Inferior parietal cortex (tissue), 1 donor: Measurements from ENCODE around the gene EEF1A2.

Experiments
- DNase-seq: peaks from one replicate; pipeline ENCODE4 v3.0.0-alpha.2; 2016; ENCODE audit errors: extremely low spot score

Gene EEF1A2

DNA sequence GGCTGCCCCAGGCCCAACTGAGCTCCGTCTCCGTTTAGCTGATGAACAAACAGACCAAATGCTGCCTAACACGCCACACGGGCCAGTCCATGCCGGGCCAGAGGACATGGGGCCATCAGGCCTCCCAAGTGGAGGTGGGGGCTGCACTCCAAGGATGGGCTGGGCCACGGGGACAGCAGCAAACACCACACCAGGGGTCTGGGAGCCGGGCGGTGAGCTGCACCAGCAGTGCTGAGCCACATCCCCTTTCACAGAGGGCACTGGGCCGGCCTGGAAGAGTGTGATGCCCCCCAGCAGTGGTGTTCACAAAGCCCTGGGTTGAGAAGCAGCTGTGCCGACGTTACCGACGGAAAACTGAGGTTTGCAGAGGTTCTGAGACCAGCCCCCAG is 29.2 kb downstream of the EEF1A2 start:
- DNase-seq, result no peak

DNA sequence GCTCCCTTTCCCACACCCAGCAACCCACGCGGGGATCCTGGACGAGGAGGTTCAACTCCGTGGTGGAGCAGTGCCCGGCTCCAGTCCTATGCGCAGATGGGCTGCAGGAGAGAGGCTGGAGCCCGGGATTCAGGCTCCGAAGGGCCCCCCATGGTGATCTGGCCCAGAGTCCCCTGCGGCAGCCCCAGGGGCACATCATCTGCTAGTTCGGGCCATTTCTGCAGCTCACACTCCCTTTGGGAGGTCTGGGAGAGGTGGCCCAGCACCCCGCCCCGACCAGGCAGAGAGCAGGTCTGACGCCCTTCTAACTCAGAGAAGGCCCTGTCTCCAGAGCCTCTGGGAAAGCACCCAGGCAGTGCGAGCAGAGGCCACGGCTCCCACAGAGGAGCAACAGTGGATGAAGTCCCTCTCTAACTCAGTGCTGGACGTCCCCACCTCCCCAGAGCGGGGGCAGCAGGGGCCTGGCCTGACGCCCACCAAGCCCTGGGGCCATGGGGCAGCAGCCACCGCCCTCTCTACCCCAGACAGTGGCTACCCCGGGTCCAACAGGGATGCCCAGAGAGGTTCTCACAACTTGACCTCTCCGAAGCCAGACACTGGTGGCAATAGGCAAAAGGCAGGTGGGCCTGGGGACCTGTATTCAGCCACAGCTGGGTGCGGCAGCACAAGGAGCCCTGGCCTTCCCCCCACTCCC is 29.7 kb downstream of the EEF1A2 start:
- no peak for DNase-seq

DNA sequence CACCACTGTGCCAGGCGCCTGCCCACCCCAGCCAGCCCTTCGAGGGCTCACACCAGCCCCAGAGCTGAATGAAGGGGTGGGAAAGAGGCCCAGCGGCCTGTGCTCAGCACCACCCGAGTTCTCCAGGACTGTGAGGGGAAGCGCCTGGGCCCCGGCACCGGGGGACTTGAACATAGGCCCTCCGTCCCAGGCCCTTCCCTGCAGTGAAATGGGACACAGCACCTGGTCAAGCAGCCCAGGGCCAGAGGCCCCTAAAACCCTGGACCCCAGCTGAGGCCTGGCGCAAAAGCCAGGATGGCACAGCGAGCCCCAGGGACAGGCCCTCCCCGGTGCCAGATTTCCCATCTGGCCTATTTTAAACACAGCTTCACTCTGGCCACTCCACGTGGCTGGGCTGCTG is 30.5 kb downstream of the EEF1A2 start:
- no peak for DNase-seq

DNA sequence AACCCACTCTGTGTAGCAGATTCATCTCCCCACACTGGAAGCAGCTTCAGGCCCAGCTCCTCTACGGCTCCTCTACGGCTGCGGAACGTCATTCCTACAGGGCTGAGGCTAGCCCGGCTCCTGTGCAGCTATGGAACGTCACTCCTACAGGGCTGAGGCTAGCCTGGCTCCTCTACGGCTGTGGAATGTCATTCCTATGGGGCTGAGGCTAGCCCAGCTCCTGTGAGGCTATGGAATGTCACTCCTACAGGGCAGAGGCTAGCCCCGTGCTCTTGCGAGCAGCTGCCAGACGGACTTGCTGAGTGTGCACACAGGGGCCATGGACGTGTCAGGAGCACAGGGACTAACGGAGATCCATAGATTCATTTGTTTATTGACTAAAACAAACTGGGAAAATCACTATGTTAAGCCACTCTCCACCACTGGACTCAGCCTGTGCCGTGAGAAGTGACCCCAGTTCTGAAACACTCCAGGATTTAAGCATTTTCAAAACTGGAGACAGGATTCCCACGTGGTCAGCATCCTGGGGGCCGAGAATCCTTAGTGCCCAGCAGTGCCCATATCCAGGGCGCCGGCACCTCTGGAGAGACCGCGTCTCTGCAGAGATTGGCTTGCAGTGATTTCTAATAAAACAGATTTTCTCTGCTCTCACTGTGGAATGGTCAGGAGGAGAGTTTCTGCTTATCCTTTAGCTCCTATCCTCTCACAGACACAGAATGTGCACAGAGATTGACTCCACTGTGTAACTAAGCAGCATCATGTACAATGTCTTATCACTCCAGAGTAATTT is 31.4 kb downstream of the EEF1A2 start:
- no peak for DNase-seq

DNA sequence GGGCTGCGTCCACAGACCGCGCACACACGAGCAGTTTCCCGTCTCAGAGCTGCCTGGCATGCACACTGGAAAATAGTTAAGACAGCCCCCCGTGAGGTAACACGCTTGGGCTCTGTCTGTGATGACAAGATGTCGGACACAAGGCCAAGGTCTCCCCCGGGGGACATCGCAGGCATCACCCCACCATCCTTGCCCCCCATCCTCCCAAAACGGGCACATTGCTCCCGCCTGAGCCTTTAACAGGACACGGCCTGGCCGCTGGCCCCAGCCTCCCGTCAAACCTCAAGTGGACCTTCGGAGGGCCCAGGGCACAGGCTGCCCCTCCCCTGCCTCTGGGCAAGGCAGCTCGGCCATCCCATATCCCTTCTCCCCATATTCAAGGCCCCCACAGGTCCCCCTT is 32.0 kb downstream of the EEF1A2 start:
- DNase-seq, result no peak

DNA sequence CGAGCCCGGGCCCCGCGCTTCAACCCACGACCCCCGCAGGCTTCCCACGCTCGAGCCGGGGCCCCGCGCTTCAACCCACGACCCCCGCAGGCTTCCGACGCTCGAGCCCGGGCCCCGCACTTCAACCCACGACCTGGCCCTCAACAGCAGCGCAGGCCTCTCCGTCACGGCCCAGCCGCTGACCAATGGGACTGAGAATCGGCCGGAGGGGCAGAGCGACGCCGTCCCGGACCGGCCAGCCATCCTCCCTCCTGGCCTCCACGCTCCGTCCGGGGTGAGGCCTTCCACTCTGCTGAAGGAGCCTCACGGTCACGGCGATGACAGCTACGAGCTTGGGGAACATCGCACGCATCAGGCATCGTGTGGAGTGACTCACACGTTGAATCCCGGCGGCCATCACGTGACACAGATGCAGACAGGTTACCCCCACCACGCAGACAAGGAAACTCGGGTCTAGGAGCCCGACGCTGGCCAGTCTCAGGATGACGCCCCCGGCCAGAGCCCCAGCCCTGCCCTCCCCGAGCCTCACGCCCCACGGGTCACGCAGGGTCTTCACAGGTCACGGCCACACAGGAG is 32.5 kb downstream of the EEF1A2 start:
- DNase-seq, result no peak

DNA sequence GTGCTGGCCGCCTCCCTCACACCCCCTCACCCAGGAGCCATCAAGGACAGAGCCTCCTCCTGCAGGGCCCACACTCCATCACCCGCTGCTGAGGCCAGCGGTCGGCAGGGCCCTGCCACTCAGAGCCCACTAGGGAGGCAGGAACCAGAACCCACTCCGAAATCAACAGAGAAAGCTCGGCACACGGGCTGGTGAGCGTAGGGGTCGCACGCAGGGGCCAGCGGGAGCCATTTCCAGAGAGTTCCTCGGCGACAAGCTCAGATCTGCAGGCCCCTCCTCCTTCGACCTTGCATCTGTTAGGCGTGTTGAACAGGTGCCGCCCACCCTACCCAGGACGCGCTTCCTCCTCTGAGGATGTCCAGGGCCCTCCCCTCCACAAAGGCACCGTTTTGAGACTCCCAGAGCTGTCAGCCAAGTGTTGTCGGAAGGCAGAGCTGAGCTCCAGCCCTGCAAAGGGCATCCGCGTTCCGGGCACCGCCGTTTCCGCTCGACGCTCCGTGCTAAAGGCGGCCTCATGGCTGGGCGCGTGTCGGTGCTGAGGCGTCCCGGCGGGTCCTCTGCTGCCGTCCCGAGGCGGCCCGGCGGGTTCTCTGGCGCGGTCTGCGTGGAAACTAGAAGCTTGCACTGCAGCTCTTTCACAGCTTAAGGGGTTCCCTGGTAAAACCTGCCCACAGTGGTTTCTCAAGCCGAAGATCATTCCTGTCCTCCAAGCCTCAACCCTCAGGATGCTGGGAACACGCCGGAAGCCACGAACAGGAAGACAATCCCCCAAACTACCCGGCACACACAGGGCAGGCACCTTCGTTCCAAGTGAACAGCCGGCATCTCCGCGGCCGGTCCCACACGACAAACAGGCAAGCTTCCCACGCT is 33.3 kb downstream of the EEF1A2 start:
- no peak for DNase-seq

DNA sequence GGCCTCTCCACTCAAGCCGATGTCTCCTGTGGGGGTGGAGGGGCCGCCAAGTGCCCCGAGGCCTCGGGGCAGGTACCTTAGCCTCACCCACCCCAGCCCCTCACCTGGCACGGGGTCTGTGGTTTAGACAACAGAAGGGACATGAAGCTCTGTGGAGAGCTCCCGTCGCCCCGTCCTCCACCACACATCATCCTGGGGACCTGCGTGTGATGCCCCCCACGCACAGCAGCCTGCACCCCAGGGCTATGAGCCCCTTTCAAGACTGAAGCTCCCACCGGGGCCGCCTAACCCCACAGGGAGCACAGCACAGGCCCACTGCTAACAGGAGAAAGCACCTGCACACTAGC is 34.6 kb downstream of the EEF1A2 start:
- DNase-seq, result no peak

DNA sequence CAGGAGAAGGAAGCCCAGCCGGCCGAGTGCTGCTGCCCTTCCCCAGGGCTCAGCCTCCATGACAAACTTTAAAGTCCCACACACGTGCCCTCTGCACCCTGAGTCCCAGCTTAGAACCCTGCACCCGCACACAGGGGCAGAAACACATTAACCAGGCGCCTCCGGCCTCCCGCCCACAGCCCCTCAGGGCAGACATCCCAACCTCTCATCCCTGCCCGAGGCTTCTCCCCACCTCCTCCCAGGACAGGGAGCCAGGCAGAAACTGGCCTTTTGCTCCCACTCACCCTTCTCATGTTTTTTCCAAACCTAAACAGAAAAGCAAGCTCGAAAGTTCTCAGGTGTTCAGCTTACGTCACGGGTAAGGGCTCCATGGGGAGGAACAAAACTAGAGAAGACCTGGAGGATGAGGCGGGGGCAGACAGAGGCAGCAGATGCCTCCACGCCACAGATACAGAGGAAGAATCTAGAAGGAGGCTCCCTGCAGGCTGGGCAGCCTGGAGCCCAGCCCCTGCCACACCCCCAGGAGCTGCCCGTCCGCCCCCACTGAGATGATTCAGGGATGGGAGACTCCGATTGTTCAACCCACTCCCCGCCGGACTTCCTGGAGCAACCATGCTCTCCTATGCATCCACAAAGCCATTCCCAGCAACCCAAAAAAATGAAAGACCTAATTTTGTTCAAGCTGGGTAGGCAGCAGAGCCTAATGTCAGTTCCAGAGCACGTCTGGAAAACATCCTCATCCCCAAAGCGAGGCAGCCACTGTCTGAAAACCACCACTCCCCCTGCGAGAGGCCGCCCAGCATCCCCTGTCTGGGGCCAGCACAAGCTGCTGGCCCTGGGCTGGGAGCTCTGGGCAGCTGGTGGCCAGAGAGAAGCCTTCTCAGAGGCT is 35.2 kb downstream of the EEF1A2 start:
- DNase-seq, result no peak

DNA sequence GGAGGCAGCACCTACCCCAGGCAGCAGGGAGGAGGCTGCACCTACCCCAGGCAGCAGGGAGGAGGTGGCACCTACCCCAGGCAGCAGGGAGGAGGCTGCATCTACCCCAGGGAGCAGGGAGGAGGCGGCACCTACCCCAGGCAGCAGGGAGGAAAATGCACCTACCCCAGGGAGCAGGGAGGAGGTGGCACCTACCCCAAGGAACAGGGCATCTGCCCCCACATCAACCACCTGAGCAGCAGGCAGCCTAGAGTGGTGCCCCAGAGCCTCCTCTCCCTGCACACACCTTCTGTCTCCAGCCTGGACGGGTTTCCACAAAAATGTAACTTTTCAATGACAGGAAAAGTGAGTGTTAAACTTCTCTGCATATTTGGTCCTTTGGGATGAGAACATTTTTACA is 36.6 kb downstream of the EEF1A2 start:
- no peak for DNase-seq

DNA sequence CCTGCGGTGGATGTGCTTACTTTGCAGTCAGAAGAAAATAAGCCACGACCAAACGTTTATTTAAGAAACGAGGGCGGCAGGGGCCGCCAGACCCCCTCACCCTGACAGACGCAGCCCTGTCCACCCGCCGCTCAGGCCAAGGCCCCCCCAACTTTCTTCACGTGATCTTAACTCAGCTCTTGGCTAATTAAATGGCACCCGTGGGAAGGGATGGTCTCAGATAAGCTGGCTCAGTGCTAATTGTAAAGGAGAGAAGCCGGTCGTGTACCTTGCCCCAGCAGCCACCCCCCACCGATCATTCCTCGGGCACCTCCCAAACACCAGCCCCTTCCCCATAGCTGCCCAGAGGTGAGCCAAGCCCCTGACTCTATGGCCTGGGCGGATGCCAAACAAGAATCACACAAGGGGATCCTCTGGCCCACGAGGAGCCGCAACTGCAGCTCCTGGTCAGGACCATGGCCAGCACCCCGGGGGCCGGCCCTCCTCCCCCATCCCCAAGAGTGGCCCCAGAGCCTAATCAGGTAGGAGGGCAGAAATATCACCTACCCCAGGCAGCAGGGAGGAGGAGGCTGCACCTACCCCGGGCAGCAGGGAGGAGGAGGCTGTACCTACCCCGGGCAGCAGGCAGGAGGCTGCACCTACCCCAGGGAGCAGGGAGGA is 37.6 kb downstream of the EEF1A2 start:
- DNase-seq, result no peak

DNA sequence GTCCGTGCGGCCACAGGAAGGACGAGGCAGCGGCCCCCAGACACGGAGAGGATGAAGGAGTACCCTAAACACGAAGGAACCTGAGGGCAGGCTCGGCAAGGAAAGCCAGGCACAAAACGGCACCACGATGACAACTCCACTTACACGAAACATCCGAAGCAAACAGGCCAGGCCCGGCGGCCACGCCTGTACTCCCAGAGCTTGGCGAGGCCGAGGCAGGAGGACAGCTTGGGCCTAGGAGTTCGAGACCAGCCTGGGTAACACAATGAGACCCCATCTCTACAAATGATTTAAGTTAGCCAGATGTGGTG is 39.9 kb downstream of the EEF1A2 start:
- DNase-seq, result no peak

DNA sequence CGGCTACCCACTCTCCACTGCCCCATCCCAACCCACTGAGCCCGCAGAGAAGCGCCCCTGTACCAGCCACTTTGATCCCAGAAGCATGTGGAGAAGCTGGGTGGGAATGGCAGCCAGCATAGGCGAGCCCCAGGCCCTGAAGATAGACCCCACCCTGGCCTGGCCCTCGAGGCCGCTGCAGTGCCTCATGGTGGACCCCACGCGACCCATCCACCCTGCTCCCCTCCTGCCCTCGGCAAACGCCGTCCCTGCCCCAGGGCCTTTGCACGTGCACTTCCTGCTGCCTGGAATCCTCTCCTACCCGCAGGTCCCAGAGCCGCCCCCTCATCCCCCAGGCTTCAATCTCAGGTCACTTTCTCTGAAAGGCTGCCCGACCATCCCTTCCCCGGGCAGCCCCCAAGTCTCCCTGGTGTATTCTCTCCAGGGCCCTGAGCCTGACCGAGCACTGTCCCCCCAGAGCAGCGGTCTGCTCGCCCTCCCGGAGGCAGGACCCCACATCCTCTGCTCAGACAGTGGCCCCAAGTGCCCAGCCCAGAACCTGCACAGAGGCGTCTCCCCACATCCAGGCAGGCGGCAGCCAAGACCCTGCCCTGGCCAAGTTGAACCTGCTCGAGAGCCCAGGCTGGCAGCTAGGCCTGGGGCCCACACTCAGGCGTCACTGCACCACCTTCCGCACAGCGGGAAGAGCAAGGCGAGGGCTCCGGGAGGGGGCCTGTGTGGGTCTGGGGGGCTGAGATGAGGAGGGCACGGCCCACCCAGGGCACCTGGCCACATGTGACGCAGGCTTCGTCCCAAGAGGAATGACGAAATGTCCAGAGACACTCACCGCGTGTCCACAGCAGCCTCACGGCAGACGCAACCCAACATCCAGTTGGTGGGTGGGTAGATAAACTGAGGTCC is 40.5 kb downstream of the EEF1A2 start:
- DNase-seq, result no peak

DNA sequence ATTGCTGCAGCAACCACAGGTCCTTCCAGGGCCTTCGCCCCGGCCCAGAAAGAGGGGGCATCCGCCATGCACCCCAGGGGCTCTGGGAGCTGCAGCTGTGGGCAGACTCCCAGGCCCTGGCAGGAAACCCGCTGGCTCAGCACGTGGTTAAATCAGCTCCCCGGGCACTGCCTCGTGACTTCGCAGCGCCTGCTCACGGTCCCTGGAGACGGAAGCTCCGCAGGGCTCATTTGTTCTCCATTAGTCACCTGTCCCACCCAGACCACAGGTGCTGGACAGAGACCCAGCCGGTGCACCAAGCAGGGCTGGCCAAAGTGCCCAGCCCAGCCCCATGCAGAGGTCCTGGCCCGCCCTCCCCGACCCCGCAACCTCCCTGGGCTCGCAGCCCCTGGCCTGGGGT is 41.1 kb downstream of the EEF1A2 start:
- DNase-seq, result no peak

DNA sequence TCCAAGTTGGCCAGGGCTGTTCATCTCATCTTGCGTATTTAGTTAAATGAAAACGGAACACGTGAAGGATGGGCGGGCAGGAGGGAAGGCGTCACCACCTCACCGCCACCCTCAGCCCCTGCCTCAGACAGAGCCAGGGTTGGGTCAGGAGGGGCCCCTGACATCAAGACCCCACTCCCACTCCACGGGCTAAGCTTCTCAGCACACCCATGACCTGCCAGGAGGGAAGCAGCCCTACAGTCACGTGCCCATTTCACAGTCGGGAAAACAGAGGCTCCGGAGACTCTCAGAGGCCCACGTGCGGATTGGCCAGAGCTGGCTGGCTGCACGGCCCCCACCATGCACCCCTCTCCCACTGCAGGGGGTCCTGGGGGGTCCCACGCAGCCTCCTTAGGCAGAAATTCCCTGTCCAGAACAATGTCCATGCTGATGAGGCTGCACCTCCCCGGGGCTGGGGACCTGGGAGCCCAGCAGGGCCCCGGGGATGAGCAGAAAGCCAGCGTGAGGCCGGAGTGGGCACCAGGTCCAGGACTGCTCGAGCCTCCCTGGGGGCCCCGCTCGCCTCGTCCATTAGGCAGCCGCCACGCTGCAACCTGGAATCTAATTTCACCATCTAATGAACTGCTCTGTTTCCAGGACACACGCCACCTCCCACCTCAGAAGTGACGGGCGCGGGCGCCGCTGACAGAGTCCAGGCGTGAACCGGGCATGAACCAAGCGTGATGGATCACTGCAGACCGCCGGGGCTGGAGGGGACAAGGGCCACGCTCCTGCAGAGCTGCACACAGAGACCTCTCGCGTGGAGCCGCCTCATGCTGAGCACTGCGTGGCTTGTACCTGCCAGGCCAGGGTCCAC is 42.2 kb downstream of the EEF1A2 start:
- DNase-seq, result no peak

DNA sequence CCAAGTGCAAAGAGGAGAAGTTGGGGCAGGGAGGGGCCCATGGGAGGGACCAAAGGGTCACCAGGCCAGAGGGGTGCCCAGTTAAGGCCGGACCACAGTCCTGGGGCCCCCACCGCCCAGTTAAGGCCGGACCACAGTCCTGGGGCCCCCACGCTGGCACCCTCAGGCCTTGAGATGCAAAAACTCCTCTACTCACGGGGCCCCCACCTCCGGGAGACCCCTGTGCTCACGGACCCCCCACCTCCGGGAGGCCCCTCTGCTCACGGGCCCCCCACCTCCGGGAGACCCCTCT is 43.4 kb downstream of the EEF1A2 start:
- DNase-seq, result no peak

DNA sequence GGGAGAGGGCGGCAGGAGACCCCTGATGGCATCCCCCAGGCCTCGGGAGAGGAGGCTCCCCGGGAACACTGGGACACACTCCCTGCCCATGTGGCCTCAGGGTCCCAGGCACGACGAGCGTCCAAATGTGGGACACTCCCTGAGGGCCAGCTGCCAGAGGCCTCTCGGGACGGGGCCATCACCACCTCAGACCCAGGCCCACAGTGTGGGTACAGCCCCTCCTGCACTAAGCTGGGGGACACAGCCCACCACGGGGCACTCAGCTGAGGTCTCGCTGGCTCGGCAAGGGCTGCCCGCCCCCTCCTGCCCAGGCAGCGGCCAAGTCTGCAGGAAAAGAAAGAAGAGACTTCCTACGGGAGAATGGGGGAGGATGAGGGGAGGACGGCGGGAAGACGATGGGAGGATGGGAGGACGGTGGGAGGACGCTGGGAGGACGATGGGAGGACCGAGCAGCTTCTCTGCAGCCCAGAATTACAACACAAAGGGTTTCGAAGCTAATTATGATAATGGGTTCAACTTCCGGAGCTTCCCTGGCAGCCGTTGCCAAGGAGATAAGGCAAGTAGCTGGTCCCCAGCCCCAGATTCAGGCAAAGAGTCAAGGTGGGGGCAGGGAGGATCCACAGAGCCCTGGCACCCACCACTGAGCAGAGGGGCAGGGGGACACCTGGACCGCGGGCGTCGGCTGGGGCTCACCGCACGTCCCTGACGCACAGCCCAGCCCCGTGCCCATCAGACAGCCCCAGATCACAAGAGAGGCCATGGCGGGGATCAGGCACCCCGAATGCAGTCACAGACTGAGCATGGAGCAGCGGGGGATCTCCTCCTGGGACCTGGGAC is 43.9 kb downstream of the EEF1A2 start:
- DNase-seq, result no peak

DNA sequence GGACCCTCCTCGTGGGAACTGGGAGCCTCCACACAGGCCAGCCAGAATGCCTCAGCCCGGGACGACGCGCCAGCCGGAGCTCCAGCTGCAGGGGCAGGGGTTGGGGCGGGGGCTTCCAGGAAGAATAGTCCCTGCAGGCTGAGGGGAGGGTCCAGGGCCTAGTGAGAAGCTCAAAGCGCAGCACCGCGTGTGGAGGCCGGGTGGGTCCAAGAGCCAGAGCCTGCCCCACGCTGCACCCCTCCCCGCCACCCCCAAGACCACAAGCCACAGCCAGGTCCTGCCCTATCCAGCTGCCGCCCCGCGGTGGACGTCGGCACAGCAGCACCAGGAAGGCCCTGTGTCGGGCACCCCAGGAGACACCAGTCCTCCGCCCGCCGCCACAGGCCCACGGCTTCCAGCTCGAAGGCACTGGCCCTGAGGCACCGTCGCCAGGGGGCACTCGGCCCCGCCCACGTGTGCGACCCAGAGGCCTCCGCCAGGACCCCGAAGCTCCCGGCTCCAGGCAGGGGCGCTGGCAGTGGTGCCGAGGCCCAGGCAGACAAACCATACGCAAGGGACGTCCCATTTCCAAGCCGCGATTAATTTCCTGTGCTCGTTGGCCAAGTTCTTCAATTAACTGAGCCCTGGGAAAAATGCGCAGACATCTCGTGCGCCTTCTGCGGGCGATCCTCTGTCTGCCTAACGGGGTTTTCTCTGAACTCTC is 45.9 kb downstream of the EEF1A2 start:
- no peak for DNase-seq
